Peyer's patch (tissue), 4 donors: ENCODE results near the gene RNH1.

Source experiments
- POLR2A ChIP-seq, 2 donors: fragments of 450-650 bp; IDR thresholded peaks; one replicate each; pipeline ENCODE4 v1.5.1; 2017; ENCODE audit warnings: antibody characterized with exemption in 2 of 2, mild to moderate bottlenecking in 2 of 2, moderate library complexity in 2 of 2
- TF ChIP-seq, protein P1 (sequence below), 6 experiments: fragments of 450-650 bp in 4 of 6; fragments of 200-600 bp in 2 of 6; sonication (generic) in 1 of 6; IDR thresholded peaks; one replicate each; pipeline ENCODE4 v1.5.1; 2017 to 2019; ENCODE audit warnings: antibody characterized with exemption in 6 of 6, mild to moderate bottlenecking in 3 of 6, moderate library complexity in 1 of 6

- TF ChIP-seq, protein P1, sequence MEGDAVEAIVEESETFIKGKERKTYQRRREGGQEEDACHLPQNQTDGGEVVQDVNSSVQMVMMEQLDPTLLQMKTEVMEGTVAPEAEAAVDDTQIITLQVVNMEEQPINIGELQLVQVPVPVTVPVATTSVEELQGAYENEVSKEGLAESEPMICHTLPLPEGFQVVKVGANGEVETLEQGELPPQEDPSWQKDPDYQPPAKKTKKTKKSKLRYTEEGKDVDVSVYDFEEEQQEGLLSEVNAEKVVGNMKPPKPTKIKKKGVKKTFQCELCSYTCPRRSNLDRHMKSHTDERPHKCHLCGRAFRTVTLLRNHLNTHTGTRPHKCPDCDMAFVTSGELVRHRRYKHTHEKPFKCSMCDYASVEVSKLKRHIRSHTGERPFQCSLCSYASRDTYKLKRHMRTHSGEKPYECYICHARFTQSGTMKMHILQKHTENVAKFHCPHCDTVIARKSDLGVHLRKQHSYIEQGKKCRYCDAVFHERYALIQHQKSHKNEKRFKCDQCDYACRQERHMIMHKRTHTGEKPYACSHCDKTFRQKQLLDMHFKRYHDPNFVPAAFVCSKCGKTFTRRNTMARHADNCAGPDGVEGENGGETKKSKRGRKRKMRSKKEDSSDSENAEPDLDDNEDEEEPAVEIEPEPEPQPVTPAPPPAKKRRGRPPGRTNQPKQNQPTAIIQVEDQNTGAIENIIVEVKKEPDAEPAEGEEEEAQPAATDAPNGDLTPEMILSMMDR (IDR thresholded peaks at IDR 0.05), result no peak
- TF ChIP-seq POLR2A (IDR thresholded peaks at IDR 0.05), result no peak
These were observed 46.5 kb downstream of the RNH1 start for GRCh38 chr11:460331-461199.
